Measurements from ENCODE around the gene MOGAT1. TPM values are rescaled to one million over a fixed set of nuclear protein-coding genes. Genes with fewer than 3 reads are reported as not detected.

Gene MOGAT1
- total RNA-seq, 1 experiment from 2014 or later: not detected

GRCh38 chr2:222668494-222669154, 2.8 kb upstream of the MOGAT1 start:
- Histone ChIP-seq H2BK120ac (ENCODE audit: low read depth, low read length, poor library complexity, severe bottlenecking) (no peak overlapping the region), H4K91ac (ENCODE audit: insufficient read length, low read depth, low read length) (no peak overlapping the region), H4K5ac (ENCODE audit: insufficient read length, low read depth, low read length) (no peak overlapping the region), H3K79me2 (ENCODE audit: insufficient read depth, low read length) (no peaks in the 10 kb centered on the region), H3K4ac (ENCODE audit: low read depth, low read length) (no peak overlapping the region), H2BK20ac (ENCODE audit: low read depth, low read length, poor library complexity, severe bottlenecking) (no peak overlapping the region), H3K27me3 (ENCODE audit: insufficient read depth, low read length) (peaks cover 2% of the 10 kb centered on the region; the same call in 1 of the 2 replicates), H3K23me2 (ENCODE audit: insufficient read length, low read depth, low read length, poor library complexity, severe bottlenecking) (peaks cover 11% of the 10 kb centered on the region), H4K8ac (replicated peaks; ENCODE audit: insufficient read length, low read depth, low read length) (no peak overlapping the region), H3K9ac (ENCODE audit: extremely low read depth, insufficient read length, low read length) (no peak overlapping the region), H3K4me1 (ENCODE audit: insufficient read depth, low read length) (no peaks in the 10 kb centered on the region), H3K56ac (ENCODE audit: insufficient read length, low read depth, low read length) (no peak overlapping the region), H2AK5ac (ENCODE audit: insufficient read length, low read length) (no peak overlapping the region), H3K14ac (ENCODE audit: insufficient read depth, low read length) (no peak overlapping the region), H3K79me1 (ENCODE audit: insufficient read depth, low read depth, low read length, poor library complexity, severe bottlenecking) (no peaks in the 10 kb centered on the region), H3K23ac (ENCODE audit: insufficient read length, low read depth, low read length) (no peak overlapping the region), H3K4me2 (ENCODE audit: insufficient read depth, insufficient read length, low read length) (no peak overlapping the region), H4K20me1 (ENCODE audit: control insufficient read depth, insufficient read depth, insufficient read length) (no peaks in the 10 kb centered on the region), H2BK5ac (ENCODE audit: insufficient read length, low read length) (no peak overlapping the region), H3K18ac (ENCODE audit: insufficient read length, low read depth, low read length) (no peak overlapping the region), H3K9me3 (ENCODE audit: control insufficient read depth, low read depth, low read length) (no peaks in the 10 kb centered on the region), H2BK15ac (ENCODE audit: low read depth, low read length) (no peak overlapping the region), H2AFZ (ENCODE audit: low read length) (no peak overlapping the region), H3T11ph (ENCODE audit: low read length) (no peak overlapping the region), H2BK12ac (ENCODE audit: insufficient read length, low read depth, low read length) (no peak overlapping the region), H3K27ac (ENCODE audit: insufficient read length, low read depth, low read length) (no peak overlapping the region)
- Mint-ChIP-seq H3K4me1 (peaks cover 12 to 13% of the 10 kb centered on the region in 2 experiments), H3K9me3 (no peaks in the 10 kb centered on the region; a peak in 1 of 5 replicates), H3K36me3 (ENCODE audit: insufficient read depth in 1 of 3, low read depth in 3 of 3) (no peaks in the 10 kb centered on the region; a peak in 1 of 7 replicates), H3K27me3 (ENCODE audit: low read depth) (peaks cover 65% of the 10 kb centered on the region), H3K27ac (no peak overlapping the region), H3K4me3 (no peak overlapping the region)
- DNase-seq: no peak
- TF ChIP-seq CTCF (conservative IDR thresholded peaks at IDR 0.05): no peak
- WGBS (ENCODE audit: extremely low coverage, insufficient read length, low lambda C conversion rate): no CpG with 5 or more reads among the region's 3 CpGs

Measured in H9 (cell line).